RWPE2 (cell line): Measurements from ENCODE around the gene ICAM1.

Experiments
- ATAC-seq: fragments of 200-7000 bp; cut with Tn5 transposase; 3 replicates; pipeline ENCODE4 v1.9.1; 2021; ENCODE audit warnings: low read depth
- DNase-seq: peaks from one replicate; pipeline ENCODE4 v3.0.0-alpha.2; 2020; ENCODE audit warnings: low spot score
- H3K27ac ChIP-seq: fragments of 450-650 bp; 2 replicates; pipeline ENCODE4 v1.5.1; 2017; ENCODE audit warnings: mild to moderate bottlenecking; ENCODE audit not compliant: poor library complexity, severe bottlenecking
- H3K27me3 ChIP-seq: fragments of 250-450 bp; sonication (Bioruptor Pico); 2 replicates; pipeline ENCODE4 v1.5.1; 2021; ENCODE audit warnings: mild to moderate bottlenecking, moderate library complexity; ENCODE audit not compliant: insufficient read depth, poor library complexity, severe bottlenecking
- H3K36me3 ChIP-seq: fragments of 250-450 bp; sonication (Bioruptor Pico); 2 replicates; pipeline ENCODE4 v1.5.1; 2020; ENCODE audit warnings: low read depth, mild to moderate bottlenecking, moderate library complexity
- H3K4me1 ChIP-seq: fragments of 250-450 bp; sonication (Bioruptor Pico); 2 replicates; pipeline ENCODE4 v1.5.1; 2021; ENCODE audit warnings: mild to moderate bottlenecking, moderate library complexity; ENCODE audit not compliant: insufficient read depth, poor library complexity, severe bottlenecking
- H3K4me3 ChIP-seq: fragments of 250-450 bp; sonication (Bioruptor Pico); 2 replicates; pipeline ENCODE4 v1.5.1; 2021; ENCODE audit warnings: mild to moderate bottlenecking, moderate library complexity; ENCODE audit not compliant: severe bottlenecking
- H3K9me3 ChIP-seq: fragments of 250-450 bp; sonication (Bioruptor Pico); 2 replicates; pipeline ENCODE4 v1.5.1; 2021; ENCODE audit warnings: mild to moderate bottlenecking, moderate library complexity; ENCODE audit not compliant: severe bottlenecking
- CTCF ChIP-seq: fragments of 450-650 bp; IDR thresholded peaks from one replicate; pipeline ENCODE4 v1.5.1; 2017; ENCODE audit warnings: mild to moderate bottlenecking, moderate library complexity; ENCODE audit not compliant: poor library complexity, severe bottlenecking

Gene ICAM1

DNA sequence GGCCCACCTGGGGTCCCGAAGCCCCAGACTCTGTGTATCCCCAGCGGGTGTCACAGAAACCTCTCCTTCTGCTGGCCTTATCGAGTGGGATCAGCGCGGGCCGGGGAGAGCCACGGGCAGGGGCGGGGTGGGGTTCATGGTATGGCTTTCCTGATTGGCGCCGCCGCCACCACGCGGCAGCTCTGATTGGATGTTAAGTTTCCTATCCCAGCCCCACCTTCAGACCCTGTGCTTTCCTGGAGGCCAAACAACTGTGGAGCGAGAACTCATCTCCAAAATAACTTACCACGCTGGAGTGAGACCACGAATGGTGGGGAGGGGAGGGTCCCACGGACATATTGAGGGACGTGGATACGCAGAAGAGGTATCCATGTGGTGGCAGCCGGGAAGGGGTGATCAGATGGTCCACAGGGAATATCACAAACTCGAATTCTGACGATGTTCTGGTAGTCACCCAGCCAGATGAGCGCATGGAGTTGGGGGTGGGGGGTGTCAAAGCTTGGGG, 17.8 kb downstream of the ICAM1 start:
- H3K27me3 ChIP-seq: no peaks in the 10 kb centered on the region
- peaks cover 18% of the 10 kb centered on the region for H3K4me1 ChIP-seq
- TF ChIP-seq CTCF: no peak

DNA sequence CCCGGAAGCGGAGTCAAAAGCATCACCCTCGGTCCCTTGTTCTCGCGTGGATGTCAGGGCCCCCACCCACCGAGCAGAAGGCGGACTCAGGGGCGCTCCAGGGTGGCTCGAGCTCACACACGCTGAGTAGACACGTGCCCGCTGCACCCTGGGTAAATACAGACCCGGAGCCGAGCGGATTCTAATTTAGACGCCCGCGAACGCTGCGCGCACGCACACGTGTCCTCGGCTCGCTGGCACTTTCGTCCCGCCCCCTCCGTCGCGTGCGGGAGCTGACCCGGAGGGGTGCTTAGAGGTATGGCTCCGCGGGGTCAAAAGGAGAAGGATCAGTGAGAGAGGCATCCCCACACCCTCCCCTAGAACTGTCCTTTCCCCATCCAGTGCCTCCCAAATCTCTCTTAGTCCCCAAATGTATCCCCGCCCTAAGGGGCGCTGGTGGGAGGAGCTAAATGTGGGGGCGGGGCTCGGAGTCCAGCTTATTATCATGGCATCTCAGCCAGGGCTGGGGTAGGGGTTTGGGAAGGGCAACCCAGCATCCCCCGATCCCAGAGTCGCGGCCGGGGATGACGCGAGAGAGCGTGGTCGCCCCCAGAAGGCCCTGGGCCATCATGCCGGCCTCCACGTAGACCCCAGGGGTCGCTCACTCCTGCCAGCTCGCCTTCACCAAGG, 18.4 kb downstream of the ICAM1 start:
- Histone ChIP-seq H3K36me3 (peaks cover 7% of the 10 kb centered on the region; the same call in 1 of the 2 replicates), H3K9me3 (no peaks in the 10 kb centered on the region), H3K27ac (peak overlapping the region; percentile 61), H3K4me1 (peaks cover 18% of the 10 kb centered on the region), H3K27me3 (no peaks in the 10 kb centered on the region), H3K4me3 (peak overlapping the region; percentile 47)
- DNase-seq: peak; percentile 86
- TF ChIP-seq CTCF: no peak
- peak; percentile 42 for ATAC-seq

More for the DNA sequence above, 17.8 kb downstream of the ICAM1 start:
- Histone ChIP-seq H3K27ac (peak overlapping the region; percentile 61), H3K36me3 (peaks cover 7% of the 10 kb centered on the region; the same call in 1 of the 2 replicates), H3K9me3 (no peaks in the 10 kb centered on the region), H3K4me3 (peak overlapping the region; percentile 47)
- ATAC-seq (peak; percentile 60), DNase-seq (peak; percentile 81)

DNA sequence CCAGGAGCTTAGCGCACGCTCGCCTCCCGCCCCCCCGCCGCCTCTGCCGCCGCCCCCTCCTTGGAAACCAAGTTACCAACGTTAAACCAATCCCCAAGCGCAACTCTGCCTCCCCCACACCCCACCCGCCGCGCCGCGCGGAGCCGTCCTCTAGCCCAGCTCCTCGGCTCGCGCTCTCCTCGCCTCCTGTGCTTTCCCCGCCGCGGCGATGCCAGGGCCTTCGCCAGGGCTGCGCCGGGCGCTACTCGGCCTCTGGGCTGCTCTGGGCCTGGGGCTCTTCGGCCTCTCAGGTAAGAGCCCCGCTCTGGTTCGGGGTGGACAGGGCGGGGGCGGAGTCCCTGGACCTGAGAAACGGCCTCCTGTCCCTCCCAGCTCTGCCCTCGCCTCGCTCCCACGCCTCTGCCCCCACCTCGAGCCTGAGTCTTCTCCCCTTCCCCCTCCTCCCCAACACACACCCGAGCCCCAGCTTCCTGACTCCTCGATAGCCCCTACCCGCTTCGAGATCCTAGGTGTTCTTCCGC, 19.0 kb downstream of the ICAM1 start, which contains the start of gene ICAM5:
Gene ICAM5 (plus strand): TSS at position 117 of the 521 bp plus-strand sequence. CDS start 92 bp downstream, at position 209.
- ATAC-seq (peak; percentile 36), DNase-seq (peak; percentile 70)
- Histone ChIP-seq H3K36me3 (peaks cover 7% of the 10 kb centered on the region; the same call in 1 of the 2 replicates), H3K27ac (peak within 1 kb of the TSS; percentile 61), H3K4me1 (peaks cover 18% of the 10 kb centered on the region), H3K9me3 (no peaks in the 10 kb centered on the region), H3K4me3 (peak within 1 kb of the TSS; percentile 47), H3K27me3 (no peaks in the 10 kb centered on the region)
- no peak for TF ChIP-seq CTCF

GRCh38 chr19:10290357-10290875, 19.5 kb downstream of the ICAM1 start:
- no peaks in the 10 kb centered on the region for H3K27me3 ChIP-seq
- peaks cover 18% of the 10 kb centered on the region for H3K4me1 ChIP-seq
- H3K36me3 ChIP-seq: peaks cover 7% of the 10 kb centered on the region; the same call in 1 of the 2 replicates
- no peak for DNase-seq
- H3K4me3 ChIP-seq: peak overlapping the region; percentile 47
- H3K9me3 ChIP-seq: no peaks in the 10 kb centered on the region
- TF ChIP-seq CTCF: no peak
- peak; percentile 2; the same call in 2 of the 3 replicates for ATAC-seq
- H3K27ac ChIP-seq: peak overlapping the region; percentile 61
